Upper lobe of right lung (tissue), 1 donor: ENCODE measurements around the gene SLC6A12. TPM values are rescaled to one million over a fixed set of nuclear protein-coding genes. Genes with fewer than 3 reads are reported as not detected.

Experiments
- ATAC-seq: fragments of 200-7000 bp; cut with Tn5 transposase; one replicate; pipeline ENCODE4 v1.9.1; 2020; ENCODE audit warnings: mild to moderate bottlenecking, moderate library complexity
- DNase-seq: peaks from one replicate; pipeline ENCODE4 v3.0.0-alpha.2; 2020
- H3K27ac ChIP-seq: fragments of 200-600 bp; one replicate; pipeline ENCODE4 v1.8.0; 2022
- H3K27me3 ChIP-seq: fragments of 200-600 bp; one replicate; pipeline ENCODE4 v1.8.0; 2022; ENCODE audit warnings: mild to moderate bottlenecking
- H3K36me3 ChIP-seq: fragments of 200-600 bp; one replicate; pipeline ENCODE4 v1.8.0; 2022
- H3K4me1 ChIP-seq: fragments of 200-600 bp; one replicate; pipeline ENCODE4 v1.8.0; 2022
- H3K4me3 ChIP-seq: fragments of 200-600 bp; one replicate; pipeline ENCODE4 v1.8.0; 2022; ENCODE audit warnings: mild to moderate bottlenecking
- H3K9me3 ChIP-seq: fragments of 200-600 bp; one replicate; pipeline ENCODE4 v1.8.0; 2022
- intact Hi-C: fragments of 100-400 bp; cut with DNase I; formaldehyde crosslinking; loops from one replicate; pipeline ENCODE4 v1.11.0; 2022
- total RNA-seq: library from RNA; stranded (reverse); fragmentation: NEBNext Ultra II Directional; extraction: Animal tissue kit (Norgen Biotek cat#: 25700); gene quantifications from one replicate; pipeline ENCODE4 v1.2.1, GENCODE V29; 2021
- TF ChIP-seq, protein P1 (sequence below): fragments of 200-600 bp; IDR thresholded peaks from one replicate; pipeline ENCODE4 v1.8.0; 2022; ENCODE audit warnings: antibody characterized with exemption
- donor health status: DM: no; HTN: yes; CAD: no; lungs with severe emphysema.

The SLC6A12 gene
- total RNA-seq, 1 donor from 2014 or later: 11.1 TPM

GRCh38 chr12:178829-179109 is 35.2 kb downstream of the SLC6A12 start:
- TF ChIP-seq, protein P1, sequence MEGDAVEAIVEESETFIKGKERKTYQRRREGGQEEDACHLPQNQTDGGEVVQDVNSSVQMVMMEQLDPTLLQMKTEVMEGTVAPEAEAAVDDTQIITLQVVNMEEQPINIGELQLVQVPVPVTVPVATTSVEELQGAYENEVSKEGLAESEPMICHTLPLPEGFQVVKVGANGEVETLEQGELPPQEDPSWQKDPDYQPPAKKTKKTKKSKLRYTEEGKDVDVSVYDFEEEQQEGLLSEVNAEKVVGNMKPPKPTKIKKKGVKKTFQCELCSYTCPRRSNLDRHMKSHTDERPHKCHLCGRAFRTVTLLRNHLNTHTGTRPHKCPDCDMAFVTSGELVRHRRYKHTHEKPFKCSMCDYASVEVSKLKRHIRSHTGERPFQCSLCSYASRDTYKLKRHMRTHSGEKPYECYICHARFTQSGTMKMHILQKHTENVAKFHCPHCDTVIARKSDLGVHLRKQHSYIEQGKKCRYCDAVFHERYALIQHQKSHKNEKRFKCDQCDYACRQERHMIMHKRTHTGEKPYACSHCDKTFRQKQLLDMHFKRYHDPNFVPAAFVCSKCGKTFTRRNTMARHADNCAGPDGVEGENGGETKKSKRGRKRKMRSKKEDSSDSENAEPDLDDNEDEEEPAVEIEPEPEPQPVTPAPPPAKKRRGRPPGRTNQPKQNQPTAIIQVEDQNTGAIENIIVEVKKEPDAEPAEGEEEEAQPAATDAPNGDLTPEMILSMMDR: no peak
- Histone ChIP-seq H3K27ac (no peak overlapping the region), H3K4me1 (peaks cover 6% of the 10 kb centered on the region)

GRCh38 chr12:177980-178828 is 35.8 kb downstream of the SLC6A12 start:
- no peak overlapping the region for H3K4me3 ChIP-seq
- no peaks in the 10 kb centered on the region for H3K36me3 ChIP-seq
- no peaks in the 10 kb centered on the region for H3K27me3 ChIP-seq
- no peak for ATAC-seq
- peaks cover 6% of the 10 kb centered on the region for H3K4me1 ChIP-seq
- TF ChIP-seq, protein P1: no peak
- intact Hi-C loops: no loop called here
- no peaks in the 10 kb centered on the region for H3K9me3 ChIP-seq
- DNase-seq: no peak
- no peak overlapping the region for H3K27ac ChIP-seq

More at GRCh38 chr12:178829-179109, 35.2 kb downstream of the SLC6A12 start:
- ATAC-seq (no peak), DNase-seq (no peak)
- H3K9me3 ChIP-seq: no peaks in the 10 kb centered on the region
- no peaks in the 10 kb centered on the region for H3K27me3 ChIP-seq
- H3K36me3 ChIP-seq: no peaks in the 10 kb centered on the region
- intact Hi-C loops: no loop called here
- no peak overlapping the region for H3K4me3 ChIP-seq

DNA sequence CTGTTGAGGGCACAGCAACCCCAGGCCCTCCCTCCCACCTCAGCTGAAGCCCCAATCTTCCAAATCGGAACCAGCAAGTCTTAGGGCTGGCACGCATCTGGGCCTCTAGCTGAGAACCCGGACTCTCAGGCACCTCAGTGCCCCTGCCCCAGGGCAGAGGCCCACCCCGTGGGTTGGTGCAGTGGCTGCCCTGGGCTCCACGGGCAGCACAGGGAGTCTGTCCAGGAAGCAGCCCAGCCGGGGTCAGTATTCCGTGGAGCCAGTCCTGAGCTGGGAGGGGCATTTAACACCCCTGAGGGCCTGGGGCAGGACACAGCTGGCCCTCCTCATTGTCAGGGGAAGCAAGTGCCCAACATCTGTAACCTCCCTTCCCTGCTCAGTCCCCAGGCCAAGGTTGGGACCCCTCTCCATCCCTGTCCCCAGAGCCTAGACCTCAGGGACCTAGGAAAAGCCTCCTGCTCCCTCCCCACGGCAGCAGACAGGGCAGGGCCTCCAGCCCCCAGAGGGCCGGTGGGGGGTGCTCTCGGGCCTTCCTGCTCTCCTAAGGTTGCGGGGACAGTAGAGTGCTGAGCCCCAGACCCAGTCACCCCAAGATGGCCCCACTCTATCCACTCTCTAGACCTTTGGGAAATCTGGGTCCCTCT is 36.5 kb downstream of the SLC6A12 start:
- ATAC-seq (no peak), DNase-seq (no peak)
- Histone ChIP-seq H3K4me1 (peaks cover 6% of the 10 kb centered on the region), H3K27me3 (no peaks in the 10 kb centered on the region), H3K36me3 (no peaks in the 10 kb centered on the region), H3K4me3 (no peak overlapping the region), H3K9me3 (no peaks in the 10 kb centered on the region), H3K27ac (no peak overlapping the region)
- intact Hi-C loops: no loop called here
- TF ChIP-seq, protein P1: no peak

DNA sequence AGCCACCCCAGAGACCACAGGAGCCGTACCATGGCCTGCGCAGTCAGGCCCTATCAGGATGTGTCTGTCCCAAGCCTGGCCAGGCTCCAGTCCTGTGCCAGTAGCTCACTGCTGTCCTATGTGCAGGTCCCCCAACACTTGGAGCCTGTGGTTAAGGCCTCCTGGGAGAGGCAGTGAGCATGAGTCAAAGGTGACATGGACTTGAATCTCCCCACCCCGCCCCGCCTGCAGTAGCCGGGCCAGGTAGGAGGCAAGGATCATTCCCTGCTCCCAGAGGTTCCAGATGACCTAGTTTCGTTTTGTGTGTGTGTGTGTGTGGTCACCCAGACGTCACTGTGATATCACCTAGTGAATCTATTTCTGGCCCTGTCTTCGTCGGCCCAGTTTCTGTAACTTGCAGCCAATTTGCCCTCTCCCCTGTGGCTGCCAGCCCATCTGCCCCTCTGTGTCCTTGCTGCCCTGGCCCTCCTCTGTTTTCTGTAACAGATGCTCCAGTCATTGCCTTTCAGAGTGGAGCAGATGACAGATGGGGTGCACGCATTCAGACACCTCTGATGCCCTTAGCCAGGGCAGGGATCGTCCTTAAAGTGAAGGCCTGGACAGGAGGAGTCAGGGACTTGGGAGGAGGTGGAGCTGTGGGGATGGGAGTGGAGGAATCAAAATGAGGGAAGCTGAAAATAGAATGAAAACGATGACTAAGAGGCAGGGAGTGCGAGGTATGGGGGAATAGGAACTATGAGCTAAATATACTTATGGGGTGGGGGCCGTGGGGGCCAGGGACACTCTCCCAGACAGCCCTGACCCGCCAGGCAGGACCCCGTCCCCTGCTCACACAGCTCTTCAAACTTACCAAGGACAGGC is 37.4 kb downstream of the SLC6A12 start:
- DNase-seq: no peak
- Histone ChIP-seq H3K4me3 (no peak overlapping the region), H3K36me3 (no peaks in the 10 kb centered on the region), H3K27ac (no peak overlapping the region), H3K4me1 (peaks cover 6% of the 10 kb centered on the region), H3K27me3 (no peaks in the 10 kb centered on the region), H3K9me3 (no peaks in the 10 kb centered on the region)
- TF ChIP-seq, protein P1: no peak
- no peak for ATAC-seq
- intact Hi-C loops: no loop called here

DNA sequence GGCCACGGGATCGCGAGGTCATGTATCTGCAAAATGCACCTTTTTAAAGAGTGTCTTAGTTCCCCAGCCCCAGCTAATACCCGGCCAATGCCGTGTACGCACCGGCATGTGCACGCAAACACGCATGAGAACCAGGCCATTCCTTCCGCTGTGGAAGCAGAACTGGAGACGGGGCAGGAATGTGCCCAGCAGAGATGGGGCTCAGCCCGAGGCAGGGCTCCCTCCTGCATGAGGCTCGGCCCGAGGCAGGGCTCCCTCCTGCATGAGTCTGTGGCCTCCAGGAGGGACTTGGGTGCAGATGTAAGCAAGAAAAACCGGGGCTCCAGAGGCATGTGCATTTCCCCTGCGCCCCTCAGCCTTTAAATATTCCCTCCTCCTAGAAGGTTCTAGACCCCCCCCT is 38.2 kb downstream of the SLC6A12 start:
- Histone ChIP-seq H3K27ac (no peak overlapping the region), H3K9me3 (no peaks in the 10 kb centered on the region), H3K36me3 (no peaks in the 10 kb centered on the region), H3K4me3 (no peak overlapping the region), H3K4me1 (peaks cover 6% of the 10 kb centered on the region), H3K27me3 (no peaks in the 10 kb centered on the region)
- ATAC-seq (no peak), DNase-seq (no peak)
- intact Hi-C loops: no loop called here
- TF ChIP-seq, protein P1: no peak
